MCF 10A (cell line): ENCODE measurements around the gene WNT3A. TPM values are rescaled to one million over a fixed set of nuclear protein-coding genes. Genes with fewer than 3 reads are reported as not detected.

ENCODE experiments used
- BruUV-seq: library from RNA; stranded (reverse); fragments of 400-500 nt; replicated peaks from 2 replicates; lab custom pipeline; 2021; lab: Mats Ljungman, UMichigan
- CTCF ChIA-PET: fragments of 300-600 bp; sonication (Branson Sonifier 250); formaldehyde crosslinking; extraction: SDS; loops from one replicate; lab custom pipeline; 2021; ENCODE audit warnings: antibody characterized with exemption, inconsistent platforms; lab: Yijun Ruan, JAX
- POLR2A ChIA-PET: fragments of 300-600, 350-650 bp; sonication (Branson Sonifier 250); formaldehyde crosslinking; extraction: SDS; loops from one replicate; lab custom pipeline; 2020; ENCODE audit warnings: antibody characterized with exemption, inconsistent platforms; lab: Yijun Ruan, JAX
- DNase-seq: peaks from one replicate; pipeline ENCODE4 v3.0.0-alpha.2; 2018; ENCODE audit not compliant: unreplicated experiment
- H3K27ac Mint-ChIP-seq: one replicate; pipeline ENCODE4 v1.8.0; 2022; ENCODE audit warnings: mild to moderate bottlenecking, low read depth, mixed read lengths; ENCODE audit not compliant: unreplicated experiment
- H3K27me3 Mint-ChIP-seq: one replicate; pipeline ENCODE4 v1.8.0; 2022; ENCODE audit warnings: mixed read lengths; ENCODE audit not compliant: insufficient read depth, unreplicated experiment
- H3K36me3 Mint-ChIP-seq: one replicate; pipeline ENCODE4 v1.8.0; 2022; ENCODE audit warnings: mild to moderate bottlenecking, moderate library complexity, mixed read lengths; ENCODE audit not compliant: insufficient read depth, unreplicated experiment
- H3K4me1 Mint-ChIP-seq: one replicate; pipeline ENCODE4 v1.8.0; 2022; ENCODE audit warnings: mixed read lengths; ENCODE audit not compliant: insufficient read depth, unreplicated experiment
- H3K4me3 Mint-ChIP-seq: one replicate; pipeline ENCODE4 v1.8.0; 2022; ENCODE audit warnings: mild to moderate bottlenecking, moderate library complexity, mixed read lengths; ENCODE audit not compliant: unreplicated experiment
- H3K9me3 Mint-ChIP-seq: one replicate; pipeline ENCODE4 v1.8.0; 2022; ENCODE audit warnings: mixed read lengths; ENCODE audit not compliant: unreplicated experiment
- CTCF ChIP-seq: fragments of 200-600 bp; IDR thresholded peaks from one replicate; pipeline ENCODE4 v1.8.0; 2022; ENCODE audit warnings: antibody characterized with exemption, mild to moderate bottlenecking; ENCODE audit not compliant: unreplicated experiment
- intact Hi-C: fragments of 100-400 bp; cut with micrococcal nuclease; formaldehyde crosslinking; loops from 2 replicates; pipeline ENCODE4 v1.14.1; 2022
- total RNA-seq: library from RNA; stranded (reverse); gene quantifications from 2 replicates; pipeline ENCODE4 v1.2.3, GENCODE V29; 2022

The WNT3A gene
- total RNA-seq, 1 experiment from 2014 or later: not detected

- no peak overlapping the region for H3K4me3 Mint-ChIP-seq
- H3K9me3 Mint-ChIP-seq: no peaks in the 10 kb centered on the region
- H3K27ac Mint-ChIP-seq: no peak overlapping the region
- no peaks in the 10 kb centered on the region for H3K4me1 Mint-ChIP-seq
- intact Hi-C loops: no loop called here
- no TSS peak for BruUV-seq
- no peak for TF ChIP-seq CTCF
- DNase-seq: no peak
- ChIA-PET POLR2A (interaction anchor here (1.2 to 1.3 kb wide), 2 partner anchors 9 to 22 kb away, joined by 4 read pairs; no protein-coding TSS in a partner anchor), CTCF (interaction anchor here (0.5 kb wide), 1 partner anchor 87 kb away, joined by 3 read pairs; no protein-coding TSS in a partner anchor)
- peaks cover 34% of the 10 kb centered on the region for H3K27me3 Mint-ChIP-seq
- H3K36me3 Mint-ChIP-seq: no peaks in the 10 kb centered on the region
Observed at GRCh38 chr1:228022571-228023293, 15.9 kb downstream of the WNT3A start.

GRCh38 chr1:228023294-228023639 is 16.5 kb downstream of the WNT3A start:
- Mint-ChIP-seq H3K4me1 (no peaks in the 10 kb centered on the region), H3K27me3 (peaks cover 34% of the 10 kb centered on the region), H3K9me3 (no peaks in the 10 kb centered on the region), H3K27ac (no peak overlapping the region), H3K36me3 (no peaks in the 10 kb centered on the region), H3K4me3 (no peak overlapping the region)
- no peak for DNase-seq
- TF ChIP-seq CTCF: no peak
- ChIA-PET CTCF (no interaction called here), POLR2A (no interaction called here)
- intact Hi-C loops: no loop called here
- no TSS peak for BruUV-seq

GRCh38 chr1:228029281-228029680 is 22.5 kb downstream of the WNT3A start:
- peaks cover 18% of the 10 kb centered on the region for H3K9me3 Mint-ChIP-seq
- H3K4me3 Mint-ChIP-seq: no peak overlapping the region
- ChIA-PET POLR2A (no interaction called here), CTCF (interaction anchor here (1.0 kb wide), 2 partner anchors 13 to 30 kb away, joined by 4 read pairs; no protein-coding TSS in a partner anchor)
- no peak for DNase-seq
- no peak for TF ChIP-seq CTCF
- no peaks in the 10 kb centered on the region for H3K36me3 Mint-ChIP-seq
- no TSS peak for BruUV-seq
- H3K27me3 Mint-ChIP-seq: peaks cover 17% of the 10 kb centered on the region
- H3K4me1 Mint-ChIP-seq: no peaks in the 10 kb centered on the region
- H3K27ac Mint-ChIP-seq: no peak overlapping the region
- intact Hi-C loops: no loop called here

- ChIA-PET POLR2A (no interaction called here), CTCF (interaction anchor here (1.9 kb wide), 1 partner anchor 27 kb away, joined by 8 read pairs; no protein-coding TSS in a partner anchor)
- no peaks in the 10 kb centered on the region for H3K36me3 Mint-ChIP-seq
- no peak overlapping the region for H3K4me3 Mint-ChIP-seq
- H3K27ac Mint-ChIP-seq: no peak overlapping the region
- peaks cover 21% of the 10 kb centered on the region for H3K9me3 Mint-ChIP-seq
- no peak for DNase-seq
- BruUV-seq: no TSS peak
- no peak for TF ChIP-seq CTCF
- no peaks in the 10 kb centered on the region for H3K4me1 Mint-ChIP-seq
- peaks cover 10% of the 10 kb centered on the region for H3K27me3 Mint-ChIP-seq
- intact Hi-C loops: no loop called here
Observed at GRCh38 chr1:228030451-228031201, 23.8 kb downstream of the WNT3A start.
